H1 (cell line): ENCODE measurements around the gene MMP25. TPM values are rescaled to one million over a fixed set of nuclear protein-coding genes. Genes with fewer than 3 reads are reported as not detected.

Source experiments
- CBX8 ChIP-seq: fragments of 300-800, 300-1000 bp; sonication (generic); IDR thresholded peaks from 2 replicates; pipeline ENCODE4 v1.7.1; 2016; ENCODE audit warnings: low read depth, low read length, borderline replicate concordance
- CTBP2 ChIP-seq: IDR thresholded peaks from 2 replicates; pipeline ENCODE4 v1.7.0; 2011; ENCODE audit warnings: borderline replicate concordance, mild to moderate bottlenecking, moderate library complexity, mixed read lengths, low read length; ENCODE audit not compliant: insufficient read depth, insufficient read length
- E2F6 ChIP-seq: IDR thresholded peaks from 2 replicates; pipeline ENCODE4 v1.6.1; 2012; ENCODE audit warnings: inconsistent platforms
- GABPA ChIP-seq: IDR thresholded peaks from 2 replicates; pipeline ENCODE4 v1.6.1; 2011; ENCODE audit warnings: mild to moderate bottlenecking, low read length, moderate library complexity, borderline replicate concordance; ENCODE audit not compliant: insufficient read depth
- GTF2F1 ChIP-seq: IDR thresholded peaks from 2 replicates; pipeline ENCODE4 v1.6.1; 2012; ENCODE audit warnings: low read depth, low read length, improper control_type of control experiment, borderline replicate concordance
- POLR2AphosphoS5 ChIP-seq: IDR thresholded peaks from 2 replicates; pipeline ENCODE4 v1.6.1; 2011; ENCODE audit warnings: low read depth, low read length
- SAP30 ChIP-seq: fragments of 300-600 bp; sonication (generic); IDR thresholded peaks from 2 replicates; pipeline ENCODE4 v1.7.1; 2012; ENCODE audit warnings: low read length, moderate library complexity, mild to moderate bottlenecking, inconsistent platforms; ENCODE audit not compliant: insufficient read depth, insufficient replicate concordance
- SP1 ChIP-seq: IDR thresholded peaks from 2 replicates; pipeline ENCODE4 v1.6.1; 2011; ENCODE audit warnings: low read depth, low read length
- SP2 ChIP-seq: IDR thresholded peaks from 2 replicates; pipeline ENCODE4 v1.6.1; 2012; ENCODE audit warnings: mild to moderate bottlenecking, low read length, inconsistent platforms
- SP4 ChIP-seq: IDR thresholded peaks from 2 replicates; pipeline ENCODE4 v1.6.1; 2012; ENCODE audit warnings: low read length, inconsistent platforms
- USF2 ChIP-seq: IDR thresholded peaks from 2 replicates; pipeline ENCODE4 v1.6.1; 2011; ENCODE audit warnings: low read length, improper control_type of control experiment
- polyA plus RNA-seq, 7 experiments: library from polyadenylated mRNA; depleted of rRNA in 3 of 7; stranded (reverse) in 5 of 7; unstranded in 2 of 7; fragments of >200 nt in 5 of 7; fragments of 200-250 nt in 2 of 7; gene quantifications; 1 replicate in 5 of 7; 2 replicates in 1 of 7; 4 replicates in 1 of 7; pipeline versions ENCODE4 v1.2.1 to v1.2.3, GENCODE V29; 2011 to 2013; ENCODE audit warnings: missing spikeins in 2 of 7, mixed read lengths in 2 of 7
- total RNA-seq: library from RNA; stranded (reverse); fragmentation: NEBNext Ultra II Directional; extraction: Animal tissue kit (Norgen Biotek cat#: 25700); gene quantifications from 2 replicates; pipeline ENCODE4 v1.2.1, GENCODE V29; 2021

MMP25 gene
- total and polyA plus RNA-seq, 2 of the 8 experiments (the other 6 are each of a cell fraction or from before 2014, with no cell fraction given): 7.7 to 26.7 TPM

- TF ChIP-seq CBX8: no peak
- TF ChIP-seq SP4: peak; percentile 79; the same call in 1 of the 2 replicates
- no peak for TF ChIP-seq SP1
- peak; percentile 92 for TF ChIP-seq POLR2AphosphoS5
- TF ChIP-seq SAP30: no peak
- TF ChIP-seq SP2: no peak
- TF ChIP-seq GABPA: no peak
- TF ChIP-seq E2F6: no peak
- peak; percentile 73; the same call in 1 of the 2 replicates for TF ChIP-seq GTF2F1
- TF ChIP-seq CTBP2: no peak
- no peak for TF ChIP-seq USF2
Measured at GRCh38 chr16:3027983-3028715, 18.2 kb upstream of the MMP25 start (continued).
